DOHH2 (cell line): Measurements from ENCODE around the gene FKBP1B.

Experiments
- H3F3A ChIP-seq: fragments of 200-600 bp; sonication (generic), shearing (Covaris generic); 2 replicates; pipeline ENCODE4 v1.6.0; 2016; ENCODE audit warnings: antibody characterized with exemption, mild to moderate bottlenecking; ENCODE audit not compliant: control insufficient read depth, insufficient read depth
- H3K27ac ChIP-seq: fragments of 200-600 bp; sonication (generic); 2 replicates; pipeline ENCODE4 v1.5.1; 2014; ENCODE audit warnings: low read depth, mild to moderate bottlenecking, low read length, moderate library complexity
- H3K27me3 ChIP-seq: fragments of 200-600 bp; sonication (generic); 2 replicates; pipeline ENCODE4 v1.6.1; 2014; ENCODE audit warnings: mild to moderate bottlenecking, low read length, mixed read lengths; ENCODE audit not compliant: control insufficient read depth
- H3K36me3 ChIP-seq: fragments of 200-600 bp; sonication (generic); 2 replicates; pipeline ENCODE4 v1.6.1; 2014; ENCODE audit warnings: mild to moderate bottlenecking, low read length, moderate library complexity, mixed read lengths; ENCODE audit not compliant: control insufficient read depth
- H3K4me1 ChIP-seq: fragments of 200-600 bp; sonication (generic); 2 replicates; pipeline ENCODE4 v1.6.1; 2014; ENCODE audit warnings: mild to moderate bottlenecking, low read length, mixed read lengths; ENCODE audit not compliant: control insufficient read depth
- H3K4me2 ChIP-seq: fragments of 200-600 bp; sonication (generic); 2 replicates; pipeline ENCODE4 v1.6.0; 2014; ENCODE audit warnings: mild to moderate bottlenecking, low read length, moderate library complexity
- H3K4me3 ChIP-seq: fragments of 200-600 bp; sonication (generic); 2 replicates; pipeline ENCODE4 v1.5.1; 2014; ENCODE audit warnings: mild to moderate bottlenecking, low read length, mixed read lengths
- H3K79me2 ChIP-seq: fragments of 200-600 bp; sonication (generic); 2 replicates; pipeline ENCODE4 v1.6.1; 2014; ENCODE audit warnings: mild to moderate bottlenecking, low read length, mixed read lengths; ENCODE audit not compliant: control insufficient read depth
- H3K9me2 ChIP-seq: fragments of 200-600 bp; sonication (generic); replicated peaks from 2 replicates; pipeline ENCODE4 v1.6.1; 2014; ENCODE audit warnings: mild to moderate bottlenecking, low read length, mixed read lengths; ENCODE audit not compliant: control insufficient read depth
- H3K9me3 ChIP-seq: fragments of 200-600 bp; sonication (generic); 2 replicates; pipeline ENCODE4 v1.6.1; 2014; ENCODE audit warnings: antibody characterized with exemption, low read length, mixed read lengths; ENCODE audit not compliant: control insufficient read depth, insufficient read depth
- H4K20me1 ChIP-seq: fragments of 200-600 bp; sonication (generic); 2 replicates; pipeline ENCODE4 v1.6.0; 2014; ENCODE audit warnings: low read depth, mild to moderate bottlenecking, antibody characterized with exemption, low read length, moderate library complexity; ENCODE audit not compliant: control insufficient read depth, insufficient read depth
- CTCF ChIP-seq: fragments of 200-600 bp; sonication (generic); IDR thresholded peaks from one replicate; pipeline ENCODE4 v1.5.1; 2014; ENCODE audit warnings: antibody characterized with exemption, mild to moderate bottlenecking, low read depth, low read length; ENCODE audit not compliant: poor library complexity, severe bottlenecking
- EZH2phosphoT487 ChIP-seq: fragments of 200-600 bp; sonication (generic); IDR thresholded peaks from 2 replicates; pipeline ENCODE4 v1.6.1; 2017; ENCODE audit warnings: borderline replicate concordance, mild to moderate bottlenecking, antibody characterized with exemption, low read length, moderate library complexity, mixed read lengths

Gene FKBP1B

DNA sequence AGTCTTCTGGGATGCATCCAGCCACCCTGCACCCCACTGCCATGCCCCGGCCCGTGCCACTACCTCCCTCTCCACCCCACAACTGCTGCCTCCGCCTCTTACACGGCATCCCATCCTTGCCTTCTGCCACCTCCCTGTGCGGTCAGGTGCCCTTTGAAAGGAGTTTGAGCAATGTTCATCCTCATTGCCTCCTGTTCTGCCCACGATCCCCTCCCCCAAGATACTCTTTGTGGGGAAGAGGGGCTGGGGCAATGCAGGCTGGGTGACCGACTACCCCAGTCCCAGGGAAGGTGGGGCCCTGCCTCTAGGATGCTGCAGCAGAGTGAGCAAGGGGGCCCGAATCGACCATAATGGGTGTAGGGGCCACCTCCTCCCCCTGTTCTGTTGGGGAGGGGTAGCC is 31.3 kb upstream of the FKBP1B start:
- H3K36me3 ChIP-seq: no peaks in the 10 kb centered on the region
- H3K4me2 ChIP-seq: no peak overlapping the region
- no peaks in the 10 kb centered on the region for H3K79me2 ChIP-seq
- no peak overlapping the region for H3K4me3 ChIP-seq
- no peaks in the 10 kb centered on the region for H3K9me2 ChIP-seq
- no peaks in the 10 kb centered on the region for H4K20me1 ChIP-seq
- no peaks in the 10 kb centered on the region for H3K27me3 ChIP-seq
- no peaks in the 10 kb centered on the region for H3K4me1 ChIP-seq
- H3F3A ChIP-seq: no peaks in the 10 kb centered on the region
- H3K9me3 ChIP-seq: no peaks in the 10 kb centered on the region
- no peak overlapping the region for H3K27ac ChIP-seq
- TF ChIP-seq EZH2phosphoT487 (no peak), CTCF (no peak)

DNA sequence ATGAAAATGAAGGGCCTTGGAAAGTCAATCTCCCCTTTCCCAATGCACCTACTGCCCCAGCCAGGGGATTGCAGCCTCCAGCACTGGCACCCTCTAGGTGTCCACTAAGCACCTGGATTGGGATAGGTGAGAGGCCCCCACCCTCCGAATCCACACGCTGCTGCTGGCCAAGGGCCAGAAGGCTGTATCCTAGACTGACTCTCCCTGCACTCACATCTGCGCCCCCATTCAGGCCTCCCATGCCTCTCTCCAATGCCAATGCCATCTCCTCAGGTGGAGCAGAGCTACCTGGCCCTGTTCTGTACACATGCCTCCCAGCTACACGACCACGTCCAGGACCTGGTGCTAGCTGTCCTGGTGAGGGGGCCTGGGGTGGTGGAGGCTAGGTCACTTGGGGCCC is 29.8 kb upstream of the FKBP1B start:
- H4K20me1 ChIP-seq: no peaks in the 10 kb centered on the region
- H3K27me3 ChIP-seq: no peaks in the 10 kb centered on the region
- H3F3A ChIP-seq: no peaks in the 10 kb centered on the region
- no peaks in the 10 kb centered on the region for H3K4me1 ChIP-seq
- H3K27ac ChIP-seq: no peak overlapping the region
- no peak for TF ChIP-seq CTCF
- TF ChIP-seq EZH2phosphoT487: no peak
- H3K9me3 ChIP-seq: no peaks in the 10 kb centered on the region
- no peaks in the 10 kb centered on the region for H3K36me3 ChIP-seq
- H3K79me2 ChIP-seq: no peaks in the 10 kb centered on the region
- H3K4me3 ChIP-seq: no peak overlapping the region
- H3K9me2 ChIP-seq: no peaks in the 10 kb centered on the region
- no peak overlapping the region for H3K4me2 ChIP-seq

- Histone ChIP-seq H3K27me3 (no peaks in the 10 kb centered on the region), H3K9me2 (no peaks in the 10 kb centered on the region), H3K4me1 (no peaks in the 10 kb centered on the region), H4K20me1 (no peaks in the 10 kb centered on the region), H3K27ac (no peak overlapping the region), H3K9me3 (no peaks in the 10 kb centered on the region), H3K79me2 (no peaks in the 10 kb centered on the region), H3K36me3 (no peaks in the 10 kb centered on the region), H3K4me3 (no peak overlapping the region), H3K4me2 (no peak overlapping the region), H3F3A (no peaks in the 10 kb centered on the region)
- TF ChIP-seq CTCF (no peak), EZH2phosphoT487 (no peak)
Measured at GRCh38 chr2:24020244-24020643, 29.3 kb upstream of the FKBP1B start.
